ENCODE data around the gene CD34.
"Not testable (repeated sequence)": the region's sequence is repeated elsewhere in the genome, so short reads cannot be mapped to it uniquely, and the experiment has no call there.

The CD34 gene

DNA sequence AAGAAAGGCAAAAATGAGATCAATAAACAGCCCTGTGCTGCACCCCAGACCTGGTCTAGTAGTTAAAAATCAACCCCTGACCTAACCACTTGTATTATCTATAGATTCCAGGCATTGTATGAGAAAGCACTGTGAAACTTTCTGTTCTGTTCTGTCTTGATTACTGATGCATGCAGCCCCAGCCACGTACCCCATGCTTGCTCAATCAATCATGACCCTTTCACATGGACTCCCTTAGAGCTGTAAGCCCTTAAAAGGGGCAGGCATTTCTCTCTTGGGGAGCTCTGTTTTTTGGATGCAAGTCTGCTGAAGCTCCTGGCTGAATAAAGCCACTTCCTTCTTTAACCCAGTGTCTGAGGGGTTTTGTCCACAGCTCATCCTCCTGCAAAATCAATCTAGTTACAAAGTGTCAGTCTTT, 24.2 kb upstream of the CD34 start:
- in situ Hi-C loops (cut with MboI; ENCODE audit: low sequenced_read_pairs): no loop called here

DNA sequence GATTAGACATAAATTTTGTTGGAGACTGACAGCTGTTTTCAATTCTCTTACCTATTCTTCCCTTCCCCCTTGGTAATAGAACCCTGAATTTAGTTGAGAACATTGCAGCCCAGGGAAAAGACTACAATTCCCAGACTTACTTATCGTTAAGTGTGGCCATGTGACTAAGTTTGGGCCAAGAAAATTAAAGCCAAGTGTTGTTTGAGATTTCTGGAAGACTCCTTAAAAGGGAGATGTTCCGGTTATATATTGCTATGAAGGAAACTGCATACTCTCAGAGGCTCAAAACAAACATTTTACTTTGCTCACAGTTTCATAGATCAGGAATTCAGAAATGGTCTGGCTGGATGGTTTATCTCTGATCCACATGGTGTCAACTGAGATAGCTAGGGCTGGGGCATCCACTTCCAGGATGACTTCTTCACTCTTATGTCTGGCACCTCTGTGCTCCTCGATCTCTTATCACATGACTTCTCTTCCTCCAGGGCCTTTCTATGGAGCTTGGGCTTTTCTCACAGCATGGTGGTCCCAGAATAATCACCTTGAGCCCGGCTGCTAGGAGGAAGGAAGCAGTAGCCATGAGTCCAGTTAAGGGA, 22.4 kb upstream of the CD34 start:
- in situ Hi-C loops (cut with MboI; ENCODE audit: low sequenced_read_pairs): no loop called here

DNA sequence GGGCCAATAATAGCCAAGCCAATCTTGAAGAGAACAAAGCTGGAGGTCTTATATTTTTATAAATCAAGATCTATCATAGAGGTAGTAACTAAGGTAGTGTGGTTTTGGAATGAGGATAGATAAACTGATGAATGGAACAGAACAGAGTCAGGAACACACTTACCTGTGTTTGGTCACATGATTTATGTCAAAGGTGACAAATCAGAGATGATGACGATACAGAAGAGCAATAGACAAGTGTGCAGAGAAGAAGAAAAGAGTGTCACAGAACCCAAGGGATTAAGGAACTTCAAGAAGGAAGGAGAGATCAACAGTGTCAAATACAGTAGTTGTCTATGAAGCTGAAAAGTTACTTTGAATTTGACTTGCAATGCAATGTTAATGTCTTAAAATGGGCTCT, 16.1 kb upstream of the CD34 start:
- in situ Hi-C loops (cut with MboI; ENCODE audit: low sequenced_read_pairs): no loop called here

DNA sequence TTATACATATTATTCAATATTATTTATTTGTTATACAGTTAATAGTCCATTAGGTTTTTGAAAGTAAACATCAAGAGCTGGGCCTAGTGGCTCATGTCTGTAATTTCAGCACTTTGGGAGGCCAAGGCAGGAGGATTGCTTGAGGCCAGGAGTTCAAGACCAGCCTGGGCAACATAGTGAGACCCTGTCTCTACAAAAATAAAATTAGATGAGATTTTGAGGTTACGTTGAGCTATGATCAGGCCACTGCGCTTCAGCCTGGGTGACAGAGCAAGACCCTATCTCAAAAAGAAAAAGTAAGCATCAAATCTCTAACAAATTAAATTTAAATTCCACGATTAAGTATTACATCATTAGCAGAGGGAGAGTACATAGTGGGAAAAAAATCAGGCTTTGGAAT, 15.0 kb upstream of the CD34 start:
- in situ Hi-C loops (cut with MboI; ENCODE audit: low sequenced_read_pairs): not testable (repeated sequence)

DNA sequence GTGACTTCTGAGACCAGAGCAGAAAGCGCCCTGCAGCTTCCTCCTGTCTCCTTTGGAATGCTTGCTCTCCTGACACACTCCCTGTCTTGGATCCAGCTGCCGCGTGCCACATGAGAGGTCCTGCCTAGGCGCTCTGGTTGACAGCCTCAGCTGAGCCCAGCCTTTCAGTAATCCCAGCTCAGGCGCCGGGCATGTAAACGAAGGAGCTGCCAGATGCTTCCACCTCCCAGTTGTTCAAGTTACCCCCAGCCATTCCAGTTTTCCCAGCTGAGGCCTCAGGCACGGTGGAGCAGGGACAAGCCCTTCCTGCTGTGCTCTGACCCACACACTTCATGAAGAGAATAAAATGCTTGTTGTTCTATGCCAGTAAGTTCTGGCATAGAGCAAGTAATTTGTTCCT, 14.3 kb upstream of the CD34 start:
- in situ Hi-C loops (cut with MboI; ENCODE audit: low sequenced_read_pairs): no loop called here

DNA sequence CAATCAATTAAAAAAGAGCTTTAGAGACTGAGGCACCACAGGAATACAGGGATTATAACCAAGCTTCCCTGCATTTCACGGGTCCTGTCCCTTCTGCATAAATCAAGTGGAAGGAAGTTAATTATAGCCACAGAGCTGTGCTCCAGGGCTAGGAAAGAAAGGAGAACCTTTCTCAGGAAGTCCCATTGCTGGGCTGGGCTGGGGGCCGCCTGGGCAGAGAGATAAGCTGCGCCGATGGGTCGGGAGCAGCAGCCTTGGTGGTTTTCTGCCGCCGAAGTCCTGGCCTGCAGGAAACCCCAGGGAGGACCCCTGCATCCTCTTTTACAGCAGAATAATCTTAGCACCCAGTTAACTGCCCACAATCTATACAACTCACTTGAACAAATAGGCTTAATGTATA, 12.6 kb upstream of the CD34 start:
- in situ Hi-C loops (cut with MboI; ENCODE audit: low sequenced_read_pairs): no loop called here

DNA sequence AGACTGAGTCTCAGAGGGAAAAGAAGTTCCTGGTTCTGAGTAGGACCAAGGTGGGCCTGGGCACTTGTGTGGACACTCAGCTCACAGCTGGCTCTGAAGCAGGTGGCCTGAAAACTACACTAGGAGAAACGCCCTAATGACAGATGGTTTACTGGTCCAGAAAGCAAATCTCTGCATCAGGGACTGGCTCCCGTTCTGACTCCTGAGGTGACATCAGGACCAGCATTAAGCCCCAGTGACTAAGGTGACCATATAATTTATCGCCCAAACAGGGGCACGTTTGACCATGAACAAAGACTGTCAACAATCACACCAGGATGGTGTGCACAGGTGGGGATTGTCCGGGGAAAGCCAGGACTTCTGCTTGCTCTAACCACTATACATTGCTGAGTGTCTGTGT, 12.2 kb upstream of the CD34 start:
- in situ Hi-C loops (cut with MboI; ENCODE audit: low sequenced_read_pairs): no loop called here

DNA sequence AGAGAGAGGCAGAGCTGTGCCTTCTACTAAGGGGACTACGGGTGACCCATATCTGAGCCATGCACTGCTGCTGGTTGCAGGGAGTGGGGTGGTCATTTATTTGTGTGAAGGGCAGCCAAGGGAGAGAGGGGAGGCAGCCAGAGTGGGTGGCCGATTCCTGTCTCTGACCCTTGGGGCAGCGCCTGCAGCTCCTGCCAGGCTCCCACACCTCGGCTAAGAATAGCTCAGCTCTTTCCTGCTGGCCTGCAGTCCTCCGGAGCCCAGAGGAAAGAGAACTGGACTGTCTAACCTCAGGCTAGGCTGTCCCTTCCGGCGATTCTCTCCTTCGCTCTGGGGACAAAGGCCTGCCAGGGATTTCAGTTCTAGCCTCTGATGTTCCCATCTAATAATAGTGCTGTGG, 11.6 kb upstream of the CD34 start:
- in situ Hi-C loops (cut with MboI; ENCODE audit: low sequenced_read_pairs): no loop called here

DNA sequence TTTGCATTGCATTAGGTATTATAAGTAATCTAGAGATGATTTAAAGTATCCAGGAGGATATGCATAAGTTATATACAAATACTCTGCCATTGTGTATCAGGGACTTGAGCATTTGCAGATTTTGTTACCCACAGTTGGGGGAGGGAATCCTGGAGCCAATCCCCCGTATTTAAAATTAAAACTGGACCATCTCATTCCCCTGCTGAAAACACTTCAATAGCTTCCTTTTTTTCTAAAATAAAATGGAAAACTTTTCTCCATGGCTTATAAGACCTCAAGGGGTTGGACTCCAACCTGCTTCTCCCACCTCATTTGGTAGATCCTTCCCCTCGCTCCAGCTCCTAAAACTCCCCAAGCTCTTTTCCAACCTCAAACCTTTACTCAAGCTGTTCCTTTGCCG, 10.4 kb upstream of the CD34 start:
- in situ Hi-C loops (cut with MboI; ENCODE audit: low sequenced_read_pairs): no loop called here

DNA sequence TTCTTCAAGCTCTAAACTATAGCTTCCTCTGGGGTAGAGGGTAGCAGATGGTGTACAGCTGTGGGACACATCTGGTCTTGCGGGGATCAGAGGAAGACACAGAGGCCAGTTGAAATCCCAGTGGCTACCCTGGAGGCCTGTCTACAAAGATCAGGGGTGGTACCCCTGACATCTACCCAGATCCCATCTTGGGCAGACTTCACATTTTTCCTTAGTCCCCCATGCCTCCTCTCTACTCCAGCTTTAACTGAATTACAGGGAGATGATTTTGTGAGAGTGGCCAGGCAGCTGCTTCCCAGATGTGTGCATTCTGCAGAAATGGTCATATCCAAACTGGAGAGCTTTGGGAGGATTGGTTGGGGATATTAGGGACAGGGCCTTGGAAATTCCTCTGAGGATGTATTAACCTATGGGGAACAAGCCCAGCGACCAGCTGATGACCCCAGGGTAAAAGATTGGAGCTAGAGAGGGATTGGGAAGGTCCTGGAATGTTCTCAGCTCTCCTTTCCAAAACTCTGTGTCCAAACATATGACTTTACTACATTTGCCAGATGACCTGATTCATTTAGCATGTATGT, 9.6 kb upstream of the CD34 start:
- in situ Hi-C loops (cut with MboI; ENCODE audit: low sequenced_read_pairs): no loop called here

DNA sequence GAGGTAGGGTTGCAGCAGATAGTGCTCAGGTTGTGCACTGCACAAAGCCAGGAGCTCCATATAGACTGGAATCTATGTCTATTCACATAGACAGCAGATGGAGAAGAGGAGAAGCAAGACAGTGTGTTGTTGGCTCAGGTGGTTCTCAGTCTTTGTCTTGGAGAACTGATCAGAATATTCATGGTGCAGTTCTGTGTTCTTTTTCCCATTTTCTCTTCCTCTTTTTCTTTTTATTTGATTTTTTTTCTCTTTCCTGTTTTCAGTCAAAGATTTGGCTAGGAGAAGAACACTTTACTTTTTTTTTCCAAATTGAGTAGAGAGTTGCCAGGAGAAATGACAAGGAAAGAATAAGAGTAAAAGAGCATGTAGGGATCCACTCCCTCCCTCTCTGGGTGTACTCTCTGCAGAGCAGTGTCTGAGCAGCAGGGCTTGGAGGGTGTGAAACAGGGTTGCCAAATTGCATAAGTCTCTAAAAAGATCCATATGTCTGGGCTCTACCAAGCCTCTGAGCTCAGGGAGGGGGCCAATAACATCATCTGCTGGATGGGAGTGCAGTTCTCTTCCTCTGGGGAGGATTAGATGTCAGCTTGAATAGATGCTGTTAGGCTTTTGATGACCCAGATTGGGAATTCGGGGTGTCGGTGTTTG, 8.7 kb upstream of the CD34 start:
- in situ Hi-C loops (cut with MboI; ENCODE audit: low sequenced_read_pairs): no loop called here

DNA sequence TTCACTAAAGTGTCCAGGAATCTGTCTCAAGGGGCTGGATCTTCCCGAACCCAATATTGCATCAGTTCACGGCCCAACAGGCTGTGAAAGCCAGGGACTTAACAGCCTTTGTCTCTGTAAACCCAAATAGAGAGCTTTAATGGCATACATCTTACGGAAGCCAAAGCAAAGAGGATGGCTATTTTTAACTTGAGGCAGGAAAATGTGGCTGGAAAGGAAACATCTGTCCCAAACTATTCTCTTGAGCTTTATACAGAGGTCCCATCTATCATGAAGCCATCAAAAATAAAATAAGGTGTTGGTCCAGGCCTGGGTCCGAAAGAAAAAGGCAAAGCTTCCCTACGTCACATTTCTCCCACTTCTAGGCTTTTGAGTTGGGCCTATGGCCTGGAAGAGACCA, 7.7 kb upstream of the CD34 start:
- in situ Hi-C loops (cut with MboI; ENCODE audit: low sequenced_read_pairs): no loop called here

DNA sequence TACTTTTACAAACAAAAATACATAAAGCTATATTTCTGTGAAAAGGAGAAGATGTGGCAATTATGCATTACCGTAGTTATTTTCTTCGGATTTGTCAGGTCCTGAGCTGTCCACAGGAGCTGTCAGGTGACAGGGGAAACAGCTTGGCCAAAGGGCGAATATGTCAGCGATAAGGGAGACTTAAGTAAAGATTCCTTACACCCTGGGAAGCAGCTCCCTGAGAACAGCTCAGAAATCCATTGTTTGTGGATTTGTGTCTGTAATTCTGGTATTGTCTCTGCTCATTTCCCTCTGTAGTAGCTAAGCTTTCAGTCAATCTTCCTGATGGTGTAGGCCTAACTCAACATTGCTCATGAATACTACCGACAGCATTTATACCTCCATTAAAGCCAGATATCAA, 7.1 kb upstream of the CD34 start:
- in situ Hi-C loops (cut with MboI; ENCODE audit: low sequenced_read_pairs): no loop called here

DNA sequence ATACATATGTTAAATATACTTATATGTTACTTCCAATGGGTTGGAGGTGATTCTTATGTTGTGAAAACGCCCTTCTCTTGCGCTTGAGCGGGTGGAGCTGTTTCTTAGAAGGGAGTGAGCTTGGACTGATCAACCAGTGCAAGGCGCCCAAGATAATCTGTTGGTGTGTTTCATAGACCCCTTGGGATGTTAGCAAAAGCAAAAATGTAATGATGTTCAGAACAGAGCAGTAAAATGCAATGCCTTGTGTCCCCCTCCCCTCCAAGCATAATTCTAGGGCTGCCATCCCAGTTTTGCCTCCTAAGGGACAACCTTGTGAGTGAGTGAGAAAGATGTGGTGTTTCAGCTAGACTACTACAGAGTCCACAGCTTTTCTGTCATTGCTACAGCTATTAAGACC, 6.2 kb upstream of the CD34 start:
- in situ Hi-C loops (cut with MboI; ENCODE audit: low sequenced_read_pairs): no loop called here

DNA sequence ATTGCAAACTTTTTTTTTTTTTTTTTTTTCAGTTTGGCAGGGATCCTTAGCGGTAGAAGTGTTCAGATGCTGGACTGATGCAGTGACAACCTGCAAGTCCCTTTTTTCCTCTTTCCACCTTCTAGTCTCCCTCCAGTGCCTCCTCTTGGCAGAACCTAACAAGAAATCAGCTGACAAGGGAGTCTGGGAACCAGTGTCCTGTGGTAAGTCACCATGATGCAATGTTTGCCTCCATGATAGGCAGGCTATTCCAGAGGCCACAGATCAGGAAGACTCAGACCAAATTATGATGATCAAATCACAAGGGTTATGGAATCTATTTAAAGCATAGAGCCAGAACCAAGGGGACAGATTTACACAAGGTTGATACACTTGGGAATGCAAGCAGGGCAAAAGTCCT, 3.0 kb upstream of the CD34 start:
- in situ Hi-C loops (cut with MboI; ENCODE audit: low sequenced_read_pairs): no loop called here

DNA sequence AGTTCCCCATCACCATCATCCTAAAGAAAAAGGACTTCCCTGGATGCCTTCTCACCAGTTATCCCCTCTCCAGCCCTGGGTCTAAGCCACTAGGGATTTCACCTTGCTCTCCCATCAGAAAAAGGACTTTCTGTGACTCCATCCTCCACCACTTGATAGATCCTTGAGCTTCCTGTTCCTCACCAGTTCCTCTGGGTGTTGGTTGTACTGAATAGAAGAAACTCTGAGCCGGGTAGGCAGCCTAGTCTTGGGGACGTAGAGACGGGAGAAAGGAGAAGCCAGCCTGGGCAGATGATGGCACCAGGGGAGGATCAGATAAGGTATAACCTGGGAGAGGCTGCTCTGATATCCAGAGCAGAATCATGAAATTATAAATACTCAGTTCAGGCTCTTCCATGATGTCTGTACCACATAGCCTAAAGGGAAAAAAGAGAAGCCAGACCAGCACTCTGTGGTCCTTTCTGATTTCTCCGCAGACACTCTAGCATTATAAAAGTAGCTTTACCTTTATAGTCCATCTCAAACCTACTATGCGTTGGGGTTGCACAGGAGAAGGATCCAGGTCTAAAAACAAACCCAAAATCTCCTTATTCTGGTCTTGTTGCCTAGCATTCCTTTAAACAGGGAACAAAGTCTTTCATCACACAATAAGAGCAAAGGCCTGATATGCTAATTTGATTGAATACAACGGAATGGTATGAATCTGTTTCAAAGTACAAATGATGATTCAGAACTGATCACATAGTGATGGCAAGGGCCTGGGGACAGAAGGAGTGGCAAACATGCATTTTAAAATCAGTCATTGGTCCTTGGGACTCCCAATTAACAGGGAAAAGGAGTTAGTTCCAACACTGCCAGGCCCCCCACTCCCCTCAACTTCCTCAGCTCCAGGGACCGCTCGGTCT, 1.2 kb upstream of the CD34 start:
- in situ Hi-C loops (cut with MboI; ENCODE audit: low sequenced_read_pairs): no loop called here

DNA sequence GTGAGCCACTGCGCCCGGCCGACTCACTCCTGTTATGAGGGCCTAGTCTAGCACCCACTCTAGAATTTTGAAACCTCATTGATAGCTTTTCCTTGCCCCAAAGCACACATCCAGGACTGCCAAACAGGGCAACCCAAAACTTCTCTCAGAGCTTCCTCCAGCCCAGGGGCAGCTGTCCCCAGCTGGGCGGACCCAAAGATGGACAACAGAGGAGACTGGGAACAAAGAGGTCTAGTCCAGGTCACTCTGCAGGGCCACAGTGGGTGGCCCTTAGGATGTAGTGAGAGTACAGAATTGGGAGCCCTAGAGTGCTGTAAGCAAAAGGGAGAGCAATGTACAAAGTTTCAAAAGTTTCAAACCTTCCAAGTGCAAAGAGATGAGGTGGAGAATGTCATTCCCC, 1.2 kb downstream of the CD34 start:
- in situ Hi-C loops (cut with MboI; ENCODE audit: low sequenced_read_pairs): no loop called here

DNA sequence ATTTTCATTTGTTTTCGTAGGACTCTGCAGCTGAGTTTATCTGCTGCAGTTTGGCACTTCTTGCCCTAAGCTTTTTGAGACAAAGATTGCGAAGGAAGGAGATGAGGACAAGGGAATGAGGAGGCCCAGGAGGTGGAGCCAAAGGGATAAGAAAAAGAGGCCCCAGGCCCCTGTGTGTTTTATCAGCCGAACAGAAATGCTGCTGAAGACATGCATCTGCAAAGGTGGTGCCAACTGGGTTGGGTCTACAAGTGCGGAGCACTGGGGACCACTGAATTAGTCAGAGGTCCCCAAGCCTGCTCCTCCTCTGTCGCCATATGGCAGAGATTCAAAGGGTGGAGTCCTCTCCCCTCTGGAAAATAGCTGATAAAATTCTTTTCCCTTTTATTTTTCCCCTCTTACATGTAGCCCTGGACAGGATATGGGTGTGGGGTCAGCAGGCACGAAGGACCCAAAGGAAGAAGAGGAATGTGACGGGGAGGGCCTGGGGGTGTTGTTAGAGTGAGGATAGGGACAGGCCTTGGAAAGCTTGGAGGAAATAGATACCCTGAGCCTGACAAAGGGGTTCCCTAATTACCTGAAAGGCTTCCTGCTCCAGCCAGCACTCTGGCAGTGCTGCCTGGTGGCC, 2.7 kb downstream of the CD34 start:
- in situ Hi-C loops (cut with MboI; ENCODE audit: low sequenced_read_pairs): no loop called here

DNA sequence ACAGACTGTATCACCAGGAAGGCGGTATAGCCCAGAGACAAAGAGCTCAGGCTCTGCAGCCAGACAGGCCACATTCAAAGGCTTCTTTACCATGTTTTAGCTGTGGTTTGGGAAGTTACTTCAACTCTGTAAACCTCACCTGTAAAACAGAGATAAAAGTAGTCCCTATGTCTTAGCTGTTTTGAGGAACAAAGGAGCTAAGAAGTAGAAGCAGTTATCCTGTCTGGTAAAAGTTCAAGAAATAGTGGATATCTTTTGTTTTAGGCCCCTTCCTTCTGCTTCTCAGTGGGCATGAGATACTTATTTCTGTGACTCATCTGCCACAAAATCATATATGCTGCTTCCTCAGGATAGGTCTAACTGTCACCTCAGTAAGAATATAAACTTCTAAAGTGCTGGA, 6.5 kb downstream of the CD34 start:
- in situ Hi-C loops (cut with MboI; ENCODE audit: low sequenced_read_pairs): no loop called here

DNA sequence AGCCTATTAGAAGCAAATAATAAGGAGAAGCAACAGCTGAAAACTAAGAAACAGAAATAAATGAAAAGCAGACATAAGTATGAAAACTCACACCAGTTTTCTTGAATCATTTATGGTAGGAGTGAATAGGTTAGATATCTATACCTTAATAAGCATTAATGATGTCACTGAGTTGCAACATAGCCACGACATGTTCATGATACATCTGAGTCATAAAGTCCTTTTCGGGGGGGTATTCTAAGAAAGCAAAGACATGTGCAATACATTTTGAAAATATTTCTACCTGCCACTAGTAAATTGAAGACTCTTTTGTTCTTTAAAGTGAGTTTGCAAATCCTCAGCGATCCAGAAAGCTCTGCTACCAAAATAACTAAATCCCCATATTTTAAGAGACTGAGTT, 7.2 kb downstream of the CD34 start:
- in situ Hi-C loops (cut with MboI; ENCODE audit: low sequenced_read_pairs): no loop called here

DNA sequence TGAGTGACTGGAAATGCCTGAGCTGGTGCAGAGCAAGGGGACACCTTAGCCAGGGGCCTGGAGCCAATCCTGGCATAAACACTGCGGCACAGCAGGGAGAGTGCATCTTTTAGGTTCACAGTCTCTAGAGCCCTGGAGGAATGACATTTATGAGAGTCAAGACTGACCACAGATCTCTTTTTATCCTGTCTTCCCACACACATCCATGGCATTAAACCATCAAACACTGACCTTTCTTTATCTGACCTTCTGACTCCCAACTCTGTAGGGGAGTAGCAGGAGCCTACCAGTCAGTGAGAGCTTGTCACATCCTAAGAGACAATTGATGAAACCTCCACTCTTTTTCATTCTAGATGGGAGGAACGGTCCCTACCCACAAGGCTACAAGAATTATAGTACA, 7.9 kb downstream of the CD34 start:
- in situ Hi-C loops (cut with MboI; ENCODE audit: low sequenced_read_pairs): no loop called here
